ENCODE results near the gene SELENOS. TPM values are rescaled to one million over a fixed set of nuclear protein-coding genes. Genes with fewer than 3 reads are reported as not detected.
"Not testable (repeated sequence)": the region's sequence is repeated elsewhere in the genome, so short reads cannot be mapped to it uniquely, and the experiment has no call there.

SELENOS gene
- total RNA-seq, 2 experiments from 2014 or later = 18.8 to 21.6 TPM

DNA sequence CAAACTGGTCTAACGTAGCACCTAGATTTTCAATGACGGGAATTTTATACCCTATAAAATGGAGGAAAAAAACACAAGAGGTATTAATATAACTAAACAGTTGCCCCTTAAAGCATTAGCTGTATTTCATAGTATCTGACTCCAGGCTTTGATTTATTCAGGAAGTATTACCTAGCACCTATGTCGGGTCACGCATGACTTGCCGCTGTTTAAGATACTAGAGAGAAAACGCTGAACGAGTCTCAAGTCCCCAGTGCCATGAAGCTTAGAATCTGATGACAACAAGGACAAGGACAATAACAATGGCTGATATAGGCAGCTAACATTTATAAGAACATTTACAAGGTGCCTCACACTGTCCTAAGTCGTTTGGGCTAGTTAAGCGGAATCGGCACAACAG is 15.8 kb upstream of the SELENOS start:
- H3K27ac Mint-ChIP-seq = peak overlapping the region; percentile 95
- H3K9me3 Mint-ChIP-seq = no peaks in the 10 kb centered on the region
- ChIA-PET POLR2A (interaction anchor here (0.7 to 8.2 kb wide), 8 partner anchors 11 to 316 kb away, joined by 3 to 133 read pairs (median 3); no protein-coding TSS in a partner anchor), CTCF (interaction anchor here (0.8 to 2.7 kb wide), 6 partner anchors 15 to 348 kb away, joined by 3 to 15 read pairs (median 4); no protein-coding TSS in a partner anchor)
- peaks cover 55% of the 10 kb centered on the region for H3K4me1 Mint-ChIP-seq (ENCODE audit: low read depth)
- no peak for ATAC-seq
- peaks cover 52% of the 10 kb centered on the region for H3K36me3 Mint-ChIP-seq (ENCODE audit: low read depth)
- DNase-seq = no peak
- no peak for TF ChIP-seq CTCF (IDR thresholded peaks at IDR 0.05)
- intact Hi-C loops (cut with micrococcal nuclease) = loop anchor here (5.0 kb wide), 1 partner anchor 359 kb away; the partner anchor contains the start of gene TM2D3
- H3K27me3 Mint-ChIP-seq = no peaks in the 10 kb centered on the region
- H3K4me3 Mint-ChIP-seq = peak overlapping the region; percentile 80

- TF ChIP-seq CTCF (IDR thresholded peaks at IDR 0.05) = peak; percentile 81
- no peak overlapping the region for H3K4me3 Mint-ChIP-seq
- ATAC-seq (peak; percentile 43), DNase-seq (no peak)
- H3K36me3 Mint-ChIP-seq (ENCODE audit: low read depth) = peaks cover 81% of the 10 kb centered on the region
- intact Hi-C loops (cut with micrococcal nuclease) = no loop called here
- no peaks in the 10 kb centered on the region for H3K27me3 Mint-ChIP-seq
- peak overlapping the region; percentile 44 for H3K27ac Mint-ChIP-seq
- CTCF ChIA-PET = interaction anchor here (0.8 to 2.9 kb wide), 29 partner anchors 9 to 361 kb away, joined by 3 to 21 read pairs (median 4); no protein-coding TSS in a partner anchor
- POLR2A ChIA-PET = interaction anchor here (1.0 to 8.2 kb wide), 4 partner anchors 7 to 318 kb away, joined by 3 to 133 read pairs (median 5); no protein-coding TSS in a partner anchor
- peaks cover 51% of the 10 kb centered on the region for H3K4me1 Mint-ChIP-seq (ENCODE audit: low read depth)
- H3K9me3 Mint-ChIP-seq = no peaks in the 10 kb centered on the region
Measured at GRCh38 chr15:101288905-101289513, 11.7 kb upstream of the SELENOS start.

GRCh38 chr15:101287342-101287741 is 10.1 kb upstream of the SELENOS start:
- H3K9me3 Mint-ChIP-seq; H3K27ac Mint-ChIP-seq; intact Hi-C loops (cut with micrococcal nuclease); ATAC-seq; H3K27me3 Mint-ChIP-seq; DNase-seq; H3K4me3 Mint-ChIP-seq: not testable (repeated sequence)
- CTCF ChIA-PET = interaction anchor here (1.2 to 2.9 kb wide), 8 partner anchors 9 to 356 kb away, joined by 3 to 21 read pairs (median 10); no protein-coding TSS in a partner anchor
- H3K4me1 Mint-ChIP-seq (ENCODE audit: low read depth) = peaks cover 40% of the 10 kb centered on the region
- peaks cover 80% of the 10 kb centered on the region for H3K36me3 Mint-ChIP-seq (ENCODE audit: low read depth)
- POLR2A ChIA-PET = interaction anchor here (1.1 kb wide), 1 partner anchor 11 kb away, joined by 4 read pairs; no protein-coding TSS in a partner anchor

- no peaks in the 10 kb centered on the region for H3K27me3 Mint-ChIP-seq
- no peak overlapping the region for H3K4me3 Mint-ChIP-seq
- peaks cover 81% of the 10 kb centered on the region for H3K36me3 Mint-ChIP-seq (ENCODE audit: low read depth)
- ChIA-PET POLR2A (interaction anchor here (9.5 kb wide), 1 partner anchor 6 kb away, joined by 133 read pairs; the partner anchor contains the start of gene SNRPA1), CTCF (interaction anchor here (0.6 to 3.1 kb wide), 7 partner anchors 8 to 355 kb away, joined by 3 to 12 read pairs (median 8); partner anchors contain the start of gene SNRPA1)
- no peaks in the 10 kb centered on the region for H3K9me3 Mint-ChIP-seq
- DNase-seq = no peak
- TF ChIP-seq CTCF (IDR thresholded peaks at IDR 0.05) = no peak
- intact Hi-C loops (cut with micrococcal nuclease) = no loop called here
- H3K4me1 Mint-ChIP-seq (ENCODE audit: low read depth) = peaks cover 33% of the 10 kb centered on the region
- no peak for ATAC-seq
- no peak overlapping the region for H3K27ac Mint-ChIP-seq
Measured at GRCh38 chr15:101286471-101287114, 9.3 kb upstream of the SELENOS start.

- ChIA-PET POLR2A (interaction anchor here (1.0 to 9.5 kb wide), 2 partner anchors 8 to 358 kb away, joined by 3 to 133 read pairs; partner anchors contain the start of gene SNRPA1), CTCF (interaction anchor here (1.0 to 3.1 kb wide), 3 partner anchors 275 to 357 kb away, joined by 3 to 12 read pairs (median 3); no protein-coding TSS in a partner anchor)
- DNase-seq = no peak
- Mint-ChIP-seq H3K36me3 (ENCODE audit: low read depth) (peaks cover 80% of the 10 kb centered on the region), H3K27ac (no peak overlapping the region), H3K4me1 (ENCODE audit: low read depth) (peaks cover 16% of the 10 kb centered on the region), H3K9me3 (no peaks in the 10 kb centered on the region), H3K27me3 (no peaks in the 10 kb centered on the region), H3K4me3 (no peak overlapping the region)
- intact Hi-C loops (cut with micrococcal nuclease) = no loop called here
- ATAC-seq = no peak
- no peak for TF ChIP-seq CTCF (IDR thresholded peaks at IDR 0.05)
Measured at GRCh38 chr15:101283931-101284330, 6.6 kb upstream of the SELENOS start.
